ENCODE data around the gene SPO11.

Gene SPO11, protein sequence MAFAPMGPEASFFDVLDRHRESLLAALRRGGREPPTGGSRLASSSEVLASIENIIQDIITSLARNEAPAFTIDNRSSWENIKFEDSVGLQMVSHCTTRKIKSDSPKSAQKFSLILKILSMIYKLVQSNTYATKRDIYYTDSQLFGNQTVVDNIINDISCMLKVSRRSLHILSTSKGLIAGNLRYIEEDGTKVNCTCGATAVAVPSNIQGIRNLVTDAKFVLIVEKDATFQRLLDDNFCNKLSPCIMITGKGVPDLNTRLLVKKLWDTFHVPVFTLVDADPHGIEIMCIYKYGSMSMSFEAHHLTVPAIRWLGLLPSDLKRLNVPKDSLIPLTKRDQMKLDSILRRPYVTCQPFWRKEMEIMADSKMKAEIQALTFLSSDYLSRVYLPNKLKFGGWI

DNA sequence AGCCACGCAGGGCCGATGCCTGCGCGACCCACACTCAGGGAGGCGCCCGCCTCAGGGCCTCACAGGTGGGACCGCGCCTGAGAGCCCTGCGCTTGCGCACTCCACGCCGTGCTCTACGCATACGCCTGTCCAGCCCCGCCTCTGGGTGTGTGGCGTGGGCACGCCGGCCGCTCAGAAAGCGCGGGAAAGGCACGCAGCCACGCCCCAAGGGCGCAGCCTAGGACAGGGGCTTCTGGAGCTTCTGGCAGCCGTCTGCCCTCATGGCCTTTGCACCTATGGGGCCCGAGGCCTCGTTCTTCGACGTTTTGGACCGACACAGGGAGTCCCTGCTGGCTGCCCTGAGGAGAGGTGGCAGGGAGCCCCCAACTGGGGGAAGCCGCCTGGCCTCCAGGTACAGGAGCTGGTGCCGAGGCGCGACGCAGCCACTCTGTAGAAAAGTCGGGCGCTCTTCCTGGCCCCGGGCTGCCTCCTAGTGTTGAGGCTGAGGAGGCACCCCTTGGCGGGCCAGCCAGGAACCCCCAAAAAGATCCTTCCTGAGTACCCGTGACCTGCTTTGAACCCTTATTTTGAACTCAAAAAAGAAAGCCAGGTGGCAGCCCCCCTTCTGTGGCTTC is at the start of gene SPO11:
Gene SPO11, plus strand, starts transcription at position 196 of the 614 bp plus-strand sequence. Its CDS starts 65 bp downstream, at position 261.
- no peak for DNase-seq (ENCODE audit: low read depth)

DNA sequence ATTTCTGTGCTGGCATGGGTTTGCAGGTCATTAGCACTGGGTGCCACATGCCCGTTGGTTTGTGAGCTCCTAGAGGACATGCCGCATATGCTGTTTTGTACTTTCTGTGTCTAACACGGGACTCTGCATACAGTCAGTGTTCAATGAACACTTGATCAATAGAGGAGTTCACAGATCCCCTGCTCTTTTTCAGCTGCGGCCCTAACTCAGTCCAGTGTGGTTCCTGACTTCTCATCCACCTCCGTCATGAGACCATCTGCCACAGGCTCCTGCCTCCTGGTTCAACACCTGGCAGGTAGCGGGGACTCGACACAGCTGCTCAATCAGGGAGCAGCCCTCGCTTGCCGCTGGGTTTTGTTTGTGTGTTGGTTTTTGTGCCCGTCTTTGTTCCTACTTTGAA is 49.4 kb upstream of the SPO11 start:
- DNase-seq (ENCODE audit: low read depth) = no peak

DNA sequence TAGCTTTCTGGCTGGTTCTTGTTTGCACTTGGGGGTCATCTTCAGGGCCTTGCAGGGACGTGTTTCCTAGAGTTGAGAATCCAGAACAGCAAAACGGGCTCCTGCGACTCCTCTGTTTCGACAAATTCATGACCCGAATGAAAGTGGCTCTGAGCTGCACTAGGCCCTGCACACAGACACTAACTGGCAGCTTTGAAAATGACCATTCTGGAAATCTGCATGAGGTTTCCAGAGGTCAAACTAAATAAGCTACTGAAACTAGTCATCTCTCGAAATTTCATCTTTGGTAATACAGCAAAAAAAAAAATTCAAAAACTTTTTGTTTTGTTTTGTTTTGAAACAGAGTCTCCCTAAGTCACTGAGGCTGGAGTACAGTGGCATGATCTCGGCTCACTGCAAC is 47.7 kb upstream of the SPO11 start:
- DNase-seq (ENCODE audit: low read depth) = no peak

DNA sequence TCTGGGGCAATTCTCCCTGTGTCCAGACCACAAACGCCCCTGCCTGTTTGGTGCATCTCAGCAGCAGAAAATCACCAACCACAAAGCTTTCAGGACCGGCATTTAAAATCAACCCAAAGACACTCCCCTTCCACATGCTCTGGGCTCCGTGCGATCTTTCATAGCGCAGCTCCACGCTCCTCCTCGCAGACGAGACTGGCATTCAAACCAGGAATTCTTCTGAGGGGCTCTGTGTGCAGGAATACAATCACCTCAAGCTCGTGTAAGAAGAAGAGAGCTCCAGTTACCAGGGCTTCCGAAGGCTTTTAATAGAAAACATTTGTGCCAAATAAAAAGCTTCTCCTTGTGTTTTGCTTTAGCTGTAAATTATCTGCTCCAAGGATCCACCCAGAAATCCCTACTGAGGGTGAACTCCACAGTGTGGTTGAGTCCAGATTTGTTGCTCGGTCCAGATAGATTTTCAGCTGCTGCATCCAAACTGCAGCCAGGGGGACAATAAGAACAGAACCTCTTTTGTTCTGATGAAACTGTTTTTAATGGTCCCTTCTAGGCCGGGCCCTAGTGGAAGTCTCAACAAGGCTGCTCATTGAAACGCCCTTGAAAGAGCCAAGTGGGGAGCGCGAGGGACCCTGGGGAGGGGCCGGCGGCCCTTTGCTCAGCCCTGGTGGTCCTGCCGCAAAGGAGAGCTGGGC is 46.8 kb upstream of the SPO11 start:
- no peak for DNase-seq (ENCODE audit: low read depth)

DNA sequence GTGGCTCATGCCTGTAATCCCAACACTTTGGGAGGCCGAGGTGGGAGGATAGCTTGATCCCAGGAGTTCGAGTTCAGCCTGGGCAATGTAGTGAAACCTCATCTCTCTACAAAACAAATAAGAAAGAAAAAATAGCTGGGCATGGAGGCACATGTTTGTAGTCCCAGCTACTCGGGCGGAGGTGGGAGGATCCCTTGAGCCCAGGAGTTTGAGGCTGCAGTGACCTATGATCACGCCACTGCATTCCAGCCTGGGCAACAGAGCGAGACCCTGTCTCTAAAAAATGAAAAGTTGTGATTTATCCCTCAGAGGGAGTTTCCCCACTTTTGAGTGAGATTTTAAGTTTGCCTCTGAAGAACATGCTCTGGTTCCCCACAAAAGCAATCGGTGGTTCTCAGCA is 45.7 kb upstream of the SPO11 start:
- DNase-seq (ENCODE audit: low read depth) = no peak

DNA sequence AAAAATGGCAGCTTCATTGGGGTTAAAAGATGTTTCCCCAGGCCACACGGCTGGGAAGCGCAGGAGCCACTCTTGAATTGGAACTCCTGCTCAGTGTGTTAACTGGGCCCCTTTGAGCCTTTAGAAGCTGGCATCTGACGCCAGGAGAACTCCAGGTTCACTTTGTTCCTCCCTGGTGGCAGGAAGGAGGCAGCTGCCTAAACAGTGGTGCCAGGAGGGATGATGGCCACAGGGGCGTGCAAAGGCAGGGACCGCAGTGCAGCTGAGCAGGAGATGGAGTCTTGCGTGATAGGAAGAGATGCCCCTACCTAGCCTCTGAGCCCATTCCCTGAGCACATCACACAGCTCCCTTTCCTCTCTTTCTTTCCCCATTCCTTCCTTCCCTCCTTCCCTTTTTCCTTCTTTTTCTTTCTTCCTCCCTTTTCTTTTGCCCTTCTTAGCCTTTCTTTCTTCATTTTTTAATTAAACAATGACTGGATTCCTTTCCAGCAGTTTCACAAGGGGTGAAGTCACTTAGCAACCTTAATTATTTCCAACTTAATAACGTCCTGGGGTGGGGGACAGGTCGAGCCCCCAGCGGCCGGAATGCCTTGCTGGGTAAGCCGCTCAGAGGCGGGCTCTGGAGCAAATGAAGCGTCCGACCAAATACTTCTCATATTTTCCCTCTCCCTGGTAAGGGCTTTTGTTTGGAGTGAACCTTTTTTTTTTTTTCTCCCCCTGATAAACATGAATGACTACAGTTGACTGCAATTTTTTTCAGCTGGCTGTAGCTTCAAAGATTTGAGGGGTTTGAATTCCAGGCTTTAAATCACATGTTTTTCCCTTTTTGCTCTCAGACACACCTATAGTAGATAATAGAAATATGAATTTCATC is 42.4 kb upstream of the SPO11 start:
- no peak for DNase-seq (ENCODE audit: low read depth)

DNA sequence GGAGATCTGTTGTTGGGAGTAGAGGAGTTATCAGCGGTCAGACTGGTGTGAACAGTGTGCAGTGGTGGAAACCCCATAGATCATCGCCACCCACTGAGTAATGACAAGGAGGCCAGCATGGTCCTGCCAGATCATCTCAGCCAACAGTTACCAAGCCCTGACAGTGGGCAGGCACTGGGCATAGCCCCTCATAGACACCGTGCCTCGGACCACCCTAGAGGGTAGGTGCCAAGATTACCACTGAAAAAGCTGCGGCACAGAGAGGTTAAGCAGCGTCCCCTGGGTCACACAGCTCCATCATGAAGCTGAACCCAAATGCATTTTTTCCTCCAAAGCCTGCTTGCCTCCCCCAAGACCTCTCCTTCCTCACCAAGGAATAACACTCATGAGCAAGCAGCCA is 41.7 kb upstream of the SPO11 start:
- DNase-seq (ENCODE audit: low read depth) = no peak

DNA sequence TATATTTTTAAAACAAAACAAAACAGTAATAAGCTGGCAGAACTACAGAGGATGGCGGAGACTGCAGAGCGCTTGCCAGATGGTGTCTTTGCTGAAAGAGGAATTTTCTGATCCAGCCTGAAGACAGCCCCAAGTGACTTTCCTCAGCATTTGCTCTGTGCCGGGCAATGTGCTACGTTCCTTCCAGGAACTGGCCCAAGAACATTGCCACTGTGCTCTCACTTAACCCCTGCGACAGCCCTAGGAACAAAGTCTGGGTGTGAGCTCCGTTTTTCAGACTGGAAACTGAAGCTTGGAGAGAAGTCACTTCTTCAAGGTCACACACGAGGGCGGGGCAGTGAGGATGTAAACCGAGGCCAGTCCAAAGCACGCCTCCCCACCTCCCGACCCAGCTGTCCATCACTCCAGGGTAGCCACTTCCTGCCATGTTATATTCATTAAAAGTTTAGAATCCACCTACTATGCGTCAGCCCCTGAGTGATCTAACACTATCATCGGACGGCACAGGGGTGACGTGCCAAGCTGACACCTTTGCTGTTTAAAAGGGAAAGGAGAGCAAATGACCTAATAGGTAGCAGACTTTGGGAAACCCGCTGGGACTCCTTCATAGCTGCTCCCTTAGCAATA is 40.8 kb upstream of the SPO11 start:
- DNase-seq (ENCODE audit: low read depth) = no peak

DNA sequence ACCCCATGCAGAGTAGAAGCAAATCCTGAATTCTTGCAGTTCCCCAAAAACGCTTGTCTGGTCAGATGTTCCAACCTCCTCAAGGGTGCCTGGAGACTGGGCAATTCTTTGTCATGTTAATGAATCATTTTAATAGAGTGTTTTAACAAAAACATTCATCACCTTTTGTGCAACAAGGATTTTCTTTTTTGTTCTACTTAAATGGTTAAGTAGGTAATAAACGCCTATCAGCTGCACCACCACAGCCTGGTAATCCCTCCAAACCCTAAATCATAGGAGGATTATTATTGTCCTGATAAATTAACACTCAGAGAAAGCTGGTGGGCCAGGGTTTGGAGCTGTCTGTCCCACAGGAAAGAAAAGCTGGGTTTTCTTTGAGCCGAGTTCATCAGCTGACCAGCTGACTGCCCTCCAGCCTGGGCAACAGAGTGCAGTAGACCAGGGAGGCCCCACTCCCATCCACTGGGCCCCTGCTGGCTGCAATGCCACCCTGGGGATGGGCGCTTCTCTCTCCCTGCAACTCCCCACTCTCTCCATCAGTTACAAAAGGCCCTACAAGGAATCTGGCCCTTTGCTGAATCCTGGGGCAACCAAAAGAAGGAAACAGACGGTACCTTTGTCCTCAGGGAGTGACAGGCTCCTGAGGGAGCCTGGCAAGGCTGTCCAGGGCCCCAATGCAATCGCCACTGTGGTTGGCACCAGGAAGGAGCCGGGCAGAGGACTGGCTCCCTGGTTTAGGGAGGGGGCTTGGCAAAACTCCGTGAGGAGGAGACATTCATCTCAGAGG is 40.0 kb upstream of the SPO11 start:
- no peak for DNase-seq (ENCODE audit: low read depth)

DNA sequence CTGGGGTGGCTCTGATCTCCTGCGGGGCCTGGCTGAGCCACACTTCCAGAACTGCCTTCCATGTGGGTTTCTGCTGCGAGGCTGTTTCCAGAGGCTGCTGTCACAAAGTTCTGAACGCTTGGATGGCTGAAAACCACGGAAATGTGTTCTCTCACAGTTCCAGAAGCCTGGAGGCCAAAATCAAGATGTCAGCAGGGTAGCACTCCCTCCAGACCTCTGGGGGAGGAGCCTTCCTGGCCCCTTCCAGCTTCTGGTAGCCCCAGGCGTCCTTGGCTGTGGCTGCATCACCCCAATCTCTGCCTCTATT is 39.5 kb upstream of the SPO11 start:
- no peak for DNase-seq (ENCODE audit: low read depth)

DNA sequence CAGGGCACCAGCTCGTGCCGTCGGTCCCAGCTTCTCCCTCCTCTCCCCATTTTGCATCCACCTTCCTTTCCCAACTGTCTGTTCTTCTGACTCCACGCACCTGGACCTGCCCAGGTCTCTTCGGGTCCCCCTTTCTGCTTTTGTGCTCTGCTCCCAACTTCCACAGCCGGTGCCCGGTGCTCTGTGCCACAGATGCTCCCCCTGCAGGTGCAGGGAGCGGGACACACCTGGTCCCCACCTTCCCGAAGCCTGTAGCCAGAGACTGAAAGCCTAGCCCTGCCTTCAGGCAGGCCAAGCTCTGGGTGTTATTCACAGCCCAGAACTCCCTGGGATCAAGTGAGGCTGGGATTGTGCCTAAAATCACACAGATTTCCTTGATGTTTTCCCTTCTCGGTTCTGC is 38.6 kb upstream of the SPO11 start:
- no peak for DNase-seq (ENCODE audit: low read depth)

DNA sequence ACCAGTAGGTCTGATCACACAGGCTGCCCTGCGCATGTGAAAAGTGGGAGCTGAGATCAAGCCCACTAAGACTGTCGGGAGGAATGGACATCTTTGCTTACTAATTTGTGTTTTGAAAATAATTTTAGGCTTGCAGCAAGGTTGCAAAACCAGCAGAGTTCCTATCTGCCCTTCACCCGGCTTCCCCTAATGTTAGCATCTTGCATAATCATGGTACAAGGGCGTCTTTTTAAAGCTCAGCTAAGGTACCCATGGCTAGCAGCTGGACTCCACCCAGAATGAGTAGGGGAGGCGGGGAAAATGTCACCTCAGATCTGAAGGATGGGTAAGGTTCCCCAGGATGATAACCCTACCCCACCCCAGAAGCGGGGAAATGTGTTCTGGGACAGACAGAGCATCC is 37.9 kb upstream of the SPO11 start:
- no peak for DNase-seq (ENCODE audit: low read depth)

DNA sequence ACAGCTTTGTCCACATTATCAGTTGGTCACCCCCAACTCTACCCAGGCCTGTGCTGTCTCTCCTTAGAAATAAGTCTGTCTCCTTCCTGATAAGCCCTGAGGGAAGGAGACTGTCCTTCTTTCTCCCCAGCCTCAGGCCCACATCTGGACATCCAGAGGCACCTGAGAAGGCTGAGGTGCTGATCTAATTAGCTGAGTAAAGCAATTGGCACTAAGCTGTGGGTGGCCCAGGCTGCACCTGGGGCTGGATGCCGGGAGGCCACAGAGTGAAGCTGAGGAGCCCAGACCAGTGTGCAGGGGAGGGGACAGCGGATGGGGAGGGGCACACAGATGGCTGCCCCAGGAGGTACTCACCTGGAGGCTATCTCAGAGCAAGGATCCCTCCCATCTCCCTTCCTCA is 37.0 kb upstream of the SPO11 start:
- DNase-seq (ENCODE audit: low read depth) = no peak

DNA sequence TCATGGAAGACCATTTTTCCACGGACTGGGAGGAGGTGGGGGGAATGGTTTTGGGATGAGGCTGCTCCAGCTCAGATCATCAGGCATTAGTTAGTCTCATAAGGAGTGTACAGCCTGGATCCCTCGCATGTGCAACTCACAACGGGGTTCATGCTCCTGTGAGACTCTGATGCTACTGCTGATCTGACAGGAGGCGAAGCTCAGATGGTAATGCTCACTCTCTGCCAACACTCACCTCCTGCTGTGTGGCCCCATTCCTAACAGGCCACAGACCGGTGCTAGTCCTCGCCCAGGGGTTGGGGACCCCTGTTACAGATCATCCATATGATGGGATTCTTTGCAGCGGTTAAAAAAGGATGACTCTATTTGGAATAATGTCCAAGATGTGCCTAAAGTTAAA is 35.6 kb upstream of the SPO11 start:
- no peak for DNase-seq (ENCODE audit: low read depth)

DNA sequence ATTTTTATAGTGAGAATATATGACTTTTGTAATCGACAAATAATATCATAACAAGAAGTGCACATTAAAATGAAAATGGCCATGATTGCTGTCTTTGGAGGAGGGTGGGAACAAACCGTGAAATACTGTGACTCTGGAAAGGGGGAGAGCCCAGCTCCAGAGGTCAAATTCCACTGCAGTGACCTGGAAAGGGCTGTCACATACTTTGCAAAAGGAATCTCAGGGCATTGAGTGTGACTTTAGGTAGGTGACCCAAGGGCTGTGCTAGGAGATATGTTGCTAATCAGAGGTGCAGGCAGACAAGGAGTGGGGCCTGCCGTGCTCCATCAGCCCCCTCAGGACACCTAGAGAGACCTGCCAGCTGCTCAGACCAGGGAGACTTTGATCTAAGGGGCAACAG is 35.1 kb upstream of the SPO11 start:
- DNase-seq (ENCODE audit: low read depth) = no peak

DNA sequence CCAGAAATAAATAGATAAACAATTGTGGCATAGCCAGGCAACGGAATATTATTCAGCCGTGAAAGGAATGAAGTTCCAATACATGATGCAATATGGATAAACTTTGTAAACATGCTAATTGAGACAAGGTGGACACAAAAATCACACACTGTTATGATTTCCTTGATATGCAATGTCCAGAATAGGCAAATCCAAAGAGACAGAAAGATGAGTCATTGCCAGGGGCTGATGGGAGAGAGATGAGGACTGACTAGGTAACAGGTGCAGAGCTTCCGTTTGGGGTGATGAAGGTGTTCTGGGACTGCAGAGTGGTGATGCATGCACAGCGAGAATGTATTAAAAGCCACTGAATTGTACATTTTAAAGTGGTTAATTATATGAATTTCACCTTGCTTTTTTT is 31.1 kb upstream of the SPO11 start:
- DNase-seq (ENCODE audit: low read depth) = no peak

DNA sequence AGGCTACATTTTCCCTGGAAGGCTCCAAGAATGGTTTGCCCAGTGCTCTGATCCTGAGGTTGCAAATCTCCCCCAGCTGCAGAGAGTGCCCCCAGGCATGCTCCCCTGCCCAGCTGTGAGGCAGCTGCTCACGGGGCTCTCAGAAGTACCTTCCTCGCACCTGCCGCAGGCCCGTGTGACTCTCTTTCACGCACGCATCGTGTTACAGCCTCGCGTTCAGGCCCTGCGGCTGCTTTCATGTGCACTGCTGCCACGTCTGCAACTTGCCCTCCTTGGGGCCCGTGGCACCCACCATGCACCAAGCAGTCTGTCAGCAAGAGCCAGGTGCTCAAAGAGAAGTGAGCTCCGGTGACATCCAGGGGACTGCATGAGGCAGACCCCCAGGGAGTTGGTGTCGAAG is 28.6 kb upstream of the SPO11 start:
- no peak for DNase-seq (ENCODE audit: low read depth)

DNA sequence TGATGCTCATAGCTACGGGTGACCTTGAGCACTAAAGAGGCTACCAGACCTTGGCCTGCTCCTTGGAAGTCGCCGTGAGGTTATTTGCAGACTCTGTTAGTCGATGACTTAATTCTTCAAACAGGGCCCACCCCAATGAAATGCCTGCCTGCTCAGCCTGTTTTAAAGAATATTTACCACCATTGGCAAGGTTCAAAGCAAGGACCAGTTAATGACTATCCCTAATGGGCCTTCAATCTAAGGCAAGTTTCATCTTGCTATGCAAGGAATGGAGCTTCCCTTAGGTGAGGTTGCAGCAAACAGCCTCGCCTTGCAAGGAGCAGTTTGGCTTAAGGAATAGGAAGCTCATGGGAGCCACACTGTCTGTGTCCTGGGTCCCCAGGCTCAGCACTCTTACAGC is 22.9 kb upstream of the SPO11 start:
- no peak for DNase-seq (ENCODE audit: low read depth)

DNA sequence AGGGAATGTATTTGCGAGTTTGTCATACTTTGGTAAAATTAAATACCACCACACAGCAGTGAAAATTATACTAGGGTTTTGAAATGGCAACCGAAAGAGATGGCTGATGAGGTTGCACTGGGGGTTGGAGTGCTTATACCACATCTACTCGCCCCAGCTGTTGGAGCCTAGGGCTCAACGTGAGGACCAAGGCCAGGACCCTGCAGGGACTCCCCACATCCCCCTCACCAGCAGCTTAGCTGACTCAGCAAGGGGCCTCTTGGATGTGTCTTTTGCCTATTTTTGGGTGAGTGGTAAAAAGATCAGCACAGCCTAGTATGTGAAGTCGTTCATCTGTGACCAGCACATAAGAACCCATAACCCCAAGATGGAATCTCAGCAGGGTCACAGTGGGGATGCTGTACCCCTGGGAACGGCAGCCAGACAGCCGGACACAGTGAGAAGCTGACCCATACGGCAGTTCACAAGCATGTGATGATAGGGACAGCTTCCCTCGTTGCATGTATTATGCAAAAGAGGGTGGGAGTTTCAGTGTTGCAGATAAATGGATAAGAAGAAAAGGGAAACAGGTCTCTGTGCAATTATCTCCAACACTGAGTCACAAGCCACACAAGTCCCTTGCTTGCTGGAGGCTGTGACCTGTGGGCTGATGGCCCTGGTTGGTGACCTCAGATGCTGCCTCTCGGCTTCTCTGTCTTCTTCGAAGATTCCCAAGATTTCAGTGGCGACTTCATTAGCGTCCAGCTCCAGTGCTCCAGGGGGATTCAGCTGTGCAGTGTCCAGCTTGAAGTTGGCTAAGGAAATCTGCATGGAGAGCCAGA is 20.9 kb upstream of the SPO11 start:
- DNase-seq (ENCODE audit: low read depth) = no peak

DNA sequence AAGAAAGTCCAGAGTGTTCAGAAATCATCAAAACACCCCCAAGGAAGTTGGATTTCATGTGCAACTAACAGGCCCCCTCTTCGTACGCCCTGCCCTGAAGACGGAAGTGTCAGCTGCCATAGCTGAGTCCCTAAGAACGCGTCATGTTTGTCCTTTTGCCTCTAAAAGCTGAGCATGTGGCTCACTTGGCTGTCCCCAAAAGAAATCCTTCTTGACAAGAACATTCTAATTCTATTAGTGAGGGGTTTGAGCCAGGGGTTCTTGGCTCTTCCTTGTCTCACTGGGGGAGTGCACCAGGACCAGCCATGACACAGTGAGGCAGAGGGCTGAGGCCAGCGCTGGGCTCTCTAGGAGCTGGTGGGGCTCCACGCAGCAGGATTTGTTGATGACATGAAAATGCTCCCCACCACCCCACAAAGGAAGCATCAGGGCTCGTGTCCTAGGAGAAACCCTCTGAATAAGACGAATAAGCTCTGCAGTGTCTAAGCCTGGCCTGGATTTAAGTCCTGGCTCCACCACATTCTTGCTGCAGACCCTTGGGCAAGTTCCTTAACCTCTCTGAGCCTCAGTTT is 20.0 kb upstream of the SPO11 start:
- DNase-seq (ENCODE audit: low read depth) = no peak

Data from GM04504 (cell line).